Heart left ventricle (tissue), 16 donors: ENCODE measurements around the gene AKTIP. TPM values are rescaled to one million over a fixed set of nuclear protein-coding genes. Genes with fewer than 3 reads are reported as not detected.
A peak's percentile ranks its signal among the peaks of the same experiment; 100 is the strongest.

ENCODE experiments used
- ATAC-seq, 4 donors: fragments of 200-7000 bp; cut with Tn5 transposase; one replicate each; pipeline ENCODE4 v1.9.1; 2020 to 2022; ENCODE audit warnings: moderate library complexity in 4 of 4, mild to moderate bottlenecking in 3 of 4, moderate number of reproducible peaks in 1 of 4
- DNase-seq, 5 donors: peaks; one replicate each; pipeline ENCODE4 v3.0.0-alpha.2; 2020
- H3K27ac ChIP-seq, 12 donors: fragments of 200-600 bp; sonication (generic) in 4 of 12; one replicate each; pipeline versions ENCODE4 v1.5.0 to v1.8.0; 2016 to 2022; ENCODE audit warnings: mild to moderate bottlenecking in 2 of 12
- H3K27me3 ChIP-seq, 9 donors: fragments of 200-600 bp; sonication (generic) in 2 of 9; one replicate each; pipeline versions ENCODE4 v1.5.1 to v1.8.0; 2016 to 2022; ENCODE audit warnings: mild to moderate bottlenecking in 3 of 9
- H3K36me3 ChIP-seq, 9 donors: fragments of 200-600 bp; sonication (generic) in 2 of 9; one replicate each; pipeline versions ENCODE4 v1.5.0 to v1.8.0; 2018 to 2022; ENCODE audit warnings: mild to moderate bottlenecking in 2 of 9
- H3K4me1 ChIP-seq, 12 donors: fragments of 200-600 bp; sonication (generic) in 4 of 12; one replicate each; pipeline versions ENCODE4 v1.5.0 to v1.8.0; 2016 to 2022; ENCODE audit warnings: mild to moderate bottlenecking in 3 of 12
- H3K4me3 ChIP-seq, 12 donors: fragments of 200-600 bp; sonication (generic) in 4 of 12; one replicate each; pipeline versions ENCODE4 v1.5.0 to v1.8.0; 2017 to 2022; ENCODE audit warnings: mild to moderate bottlenecking in 9 of 12, moderate library complexity in 4 of 12
- H3K9me3 ChIP-seq, 12 donors: fragments of 200-600 bp; sonication (generic) in 4 of 12; one replicate each; pipeline versions ENCODE4 v1.5.0 to v1.8.0; 2016 to 2022; ENCODE audit warnings: mild to moderate bottlenecking in 1 of 12
- CTCF ChIP-seq, 12 donors: fragments of 200-600 bp; sonication (generic) in 4 of 12; IDR thresholded peaks; one replicate each; pipeline versions ENCODE4 v1.5.0 to v1.8.0; 2018 to 2022; ENCODE audit warnings: antibody characterized with exemption in 12 of 12, mild to moderate bottlenecking in 5 of 12
- POLR2A ChIP-seq, 2 donors: fragments of 450-650 bp; IDR thresholded peaks; one replicate each; pipeline ENCODE4 v1.6.1; 2017; ENCODE audit warnings: antibody characterized with exemption in 2 of 2, mild to moderate bottlenecking in 2 of 2, moderate library complexity in 2 of 2
- WGBS, 4 donors: extraction: QIAGEN DNeasy Blood & Tissue Kit in 2 of 4; methylation state at CpG; one replicate each; pipeline versions ENCODE4 v1.1.5 to v1.1.7; 2013 to 2018; 5-methylcytosine and 5-hydroxymethylcytosine counted together
- intact Hi-C, 10 donors: fragments of 100-400 bp; cut with DNase I; formaldehyde crosslinking; loops; one replicate each; pipeline versions ENCODE4 v1.11.1 to v1.14.2; 2022
- long read RNA-seq, 3 donors: library from polyadenylated mRNA; unstranded; transcript quantifications; one replicate each; pipeline ENCODE4 v2.0.0, GENCODE V29; 2020 to 2021
- polyA plus RNA-seq, 2 donors: library from polyadenylated mRNA; stranded (reverse); fragments of 200-250 nt; gene quantifications; one replicate each; pipeline ENCODE4 v1.2.3, GENCODE V29; 2013
- total RNA-seq, 9 donors: library from RNA; depleted of rRNA in 2 of 9; stranded (reverse); fragments of >200 nt in 2 of 9; fragmentation: NEBNext Ultra II Directional in 3 of 9; extraction: Animal tissue kit (Norgen Biotek cat#: 25700) in 3 of 9; gene quantifications; one replicate each; pipeline versions ENCODE4 v1.1.0 to v1.2.4, GENCODE V29; 2016 to 2023
- donor health status: ischemic (EF 13 %, LVEDD 7.1; RV severe dilation, severe dysfunction).
- donor health status: healthy with polysubstance abuse.
- donor health status: DM: no; HTN: yes; CAD: no.
- donor health status: DM: no; HTN: no; CAD: no.
- donor health status: ischemic (EF 25% LVEDD 6.9; RV normal size, moderate dysfunction).
- donor health status: ischemic (EF 25% LVEDD 5.7; RV mildly dilated, moderate dysfunction).
- donor health status: healthy.
- donor health status: DM: yes; HTN: yes; CAD: no.
- donor health status: ischemic (EF 35%, LVEDD 5.7; RV mildly dilated, moderate dysfunction).
- donor health status: nonischemic (EF 11% LVEDD 7.7; RV severe dilation, severe dysfunction).
- donor health status: DM: yes; HTN: yes; CAD: no.
- donor health status: PGD.
- donor health status: ischemic (EF 29% LVEDD 5.4; RV normal size, mild dysfunction).
- donor health status: nonischemic (EF 23%, LVEDD 6.1; RV moderate dilation, normal function).

Gene AKTIP
- total RNA-seq (100 to 1,000 TPM in 3 of 9 donors, 10 to 100 TPM in 6; 47.5 to 108 (median 84.2) TPM), polyA plus RNA-seq (10 to 100 TPM; 33.6 to 65.8 TPM)
- long read RNA-seq, donor 1, transcript AKTIP-202 (10 exons, 2,426 nt): major isoform, 22 of 103 reads
- long read RNA-seq, donor 1, partial matches to known transcripts: 5 of 103 reads
- long read RNA-seq, donor 1, other reads (novel, unspliced or antisense): 73 of 103 reads
- long read RNA-seq, donor 2, transcript AKTIP-202 (10 exons, 2,426 nt): major isoform, 102 of 320 reads
- long read RNA-seq, donor 2, partial matches to known transcripts: 7 of 320 reads
- long read RNA-seq, donor 2, other reads (novel, unspliced or antisense): 207 of 320 reads
- long read RNA-seq, donor 3, transcript AKTIP-202 (10 exons, 2,426 nt): major isoform, 19 of 105 reads
- long read RNA-seq, donor 3, partial matches to known transcripts: 1 of 105 reads
- long read RNA-seq, donor 3, other reads (novel, unspliced or antisense): 84 of 105 reads

DNA sequence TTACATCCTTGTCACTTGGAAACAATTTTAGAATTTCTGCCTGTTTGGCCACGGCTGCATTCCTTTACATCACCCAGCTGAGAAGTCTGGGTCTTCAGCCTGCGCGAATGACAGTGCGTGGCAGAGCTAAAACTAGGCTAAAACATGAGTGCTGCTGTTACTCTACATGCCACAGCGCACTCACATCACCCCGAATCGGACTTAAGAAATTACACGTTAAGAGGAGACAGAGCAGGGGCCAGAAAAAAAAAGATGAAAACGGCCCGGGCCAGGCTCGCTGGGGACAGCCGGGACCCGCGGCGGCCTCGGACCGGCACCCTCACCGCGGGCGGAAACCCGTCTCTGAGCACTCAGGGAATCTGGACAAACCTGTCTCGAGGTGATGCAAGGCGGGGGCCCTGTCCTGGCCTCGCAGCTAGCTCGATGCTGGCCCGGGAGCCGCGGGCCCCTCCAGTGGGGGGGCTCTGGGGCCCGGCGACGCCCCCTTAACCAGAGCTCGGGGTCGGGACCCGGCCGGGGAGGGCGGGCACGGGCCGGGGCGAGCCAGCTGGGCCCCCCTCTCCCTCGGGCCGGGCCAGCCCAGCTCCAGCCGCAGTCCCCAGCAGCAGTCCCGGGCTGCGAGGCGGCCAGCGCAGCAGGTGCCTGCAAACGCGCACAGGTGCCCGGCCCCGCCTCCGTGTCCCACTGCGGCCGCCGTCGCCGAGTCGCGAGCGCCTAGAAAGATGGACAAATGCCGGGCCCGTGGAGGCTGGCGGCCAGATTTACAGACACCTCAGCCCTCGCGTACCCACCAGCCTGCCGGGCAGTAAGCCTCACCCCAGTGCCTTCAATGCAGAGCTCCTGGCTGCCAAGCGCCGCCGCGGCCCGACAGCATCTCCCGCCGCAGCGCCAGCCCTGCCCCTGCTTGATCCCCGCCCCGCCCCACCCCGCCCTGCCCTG lies at the start of gene AKTIP:
TSS of gene AKTIP (minus strand) at position 879 of the 939 bp plus-strand sequence. CDS start 2,950 bp downstream, outside the sequence.
- intact Hi-C loops: loop anchor here in 7 of 10 donors (5.0 to 10.0 kb wide), 3 partner anchors 65 to 448 kb away; partner anchors contain the start of genes RBL2 (in 2 of the 7), CHD9 (in 1 of the 7) and CHD9NB (in 1 of the 7)
- Histone ChIP-seq H3K9me3 (no peaks in the 10 kb centered on the region), H3K36me3 (peaks cover 0 to 25% (median 19%) of the 10 kb centered on the region in 9 donors), H3K4me1 (peaks cover 5 to 44% (median 32%) of the 10 kb centered on the region in 12 donors), H3K27ac (peak within 1 kb of the TSS; percentile 91 to 98 (median 96)), H3K4me3 (peak within 1 kb of the TSS; percentile 69 to 97 (median 94)), H3K27me3 (no peaks in the 10 kb centered on the region)
- TF ChIP-seq POLR2A (IDR thresholded peaks at IDR 0.05) (no peak), CTCF (IDR thresholded peaks at IDR 0.05) (no peak)
- WGBS, 4 donors: 1% methylated on average over 41 to 76 of the region's 76 CpGs
- peak in 2 of 4 donors; percentile 34 to 43 for ATAC-seq
- DNase-seq: peak in 3 of 5 donors; percentile 35 to 82 (median 51)

- peaks cover 0 to 6% (median 0%) of the 10 kb centered on the region in 9 donors for H3K27me3 ChIP-seq
These were observed 47.1 kb upstream of the AKTIP start for GRCh38 chr16:53549970-53550690.

DNA sequence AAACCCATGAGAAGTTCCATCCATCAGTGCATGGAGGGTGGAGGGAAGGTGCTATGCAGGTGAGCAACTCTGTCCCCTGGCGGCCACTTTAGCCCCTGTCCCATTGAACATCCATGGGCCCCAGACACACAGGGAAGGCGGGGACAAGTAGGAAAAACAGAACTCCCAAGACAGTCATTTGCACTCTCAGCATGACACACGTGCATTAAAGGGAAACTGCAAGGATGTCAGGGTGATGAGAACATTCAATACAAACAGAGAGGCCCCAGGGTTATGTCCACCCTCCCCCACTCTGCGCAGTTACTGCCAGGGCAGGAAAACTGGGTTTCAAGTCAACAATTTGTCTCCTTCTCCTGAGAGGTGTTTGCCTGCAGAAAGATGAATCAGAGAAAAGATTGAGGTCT lies 44.0 kb upstream of the AKTIP start:
- ATAC-seq (peak in 1 of 4 donors; percentile 62), DNase-seq (no peak)
- H3K9me3 ChIP-seq: no peaks in the 10 kb centered on the region
- intact Hi-C loops: loop anchor here in 1 of 10 donors (10.0 kb wide), 1 partner anchor 1388 kb away; the partner anchor contains the start of gene IRX5
- H3K4me3 ChIP-seq: no peak overlapping the region
- TF ChIP-seq POLR2A (IDR thresholded peaks at IDR 0.05) (no peak), CTCF (IDR thresholded peaks at IDR 0.05) (peak in 1 of 12 donors; percentile 25)
- WGBS, 4 donors: 44 to 61% (median 51%) methylated on average over 4 of the region's 4 CpGs
- H3K4me1 ChIP-seq: peaks cover 0 to 9% (median 2%) of the 10 kb centered on the region in 12 donors
- no peaks in the 10 kb centered on the region for H3K36me3 ChIP-seq
- peaks cover 0 to 13% (median 0%) of the 10 kb centered on the region in 9 donors for H3K27me3 ChIP-seq
- no peak overlapping the region for H3K27ac ChIP-seq

More at GRCh38 chr16:53549970-53550690, 47.1 kb upstream of the AKTIP start:
- intact Hi-C loops: loop anchor here in 2 of 10 donors (10.0 kb wide), 2 partner anchors 1385 to 1705 kb away; partner anchors contain the start of gene IRX5 (in 1 of the 2)
- Histone ChIP-seq H3K36me3 (no peaks in the 10 kb centered on the region), H3K9me3 (no peaks in the 10 kb centered on the region), H3K4me3 (no peak overlapping the region), H3K27ac (no peak overlapping the region), H3K4me1 (peaks cover 0 to 9% (median 2%) of the 10 kb centered on the region in 12 donors)
- TF ChIP-seq POLR2A (IDR thresholded peaks at IDR 0.05): no peak
- peak; percentile 27 to 84 (median 71) for TF ChIP-seq CTCF (IDR thresholded peaks at IDR 0.05)
- DNase-seq (peak in 4 of 5 donors; percentile 39 to 57 (median 50)), ATAC-seq (peak; percentile 76 to 91 (median 90))
- WGBS, 4 donors: 21 to 23% (median 22%) methylated on average over 18 of the region's 18 CpGs
